Kidney (tissue), 14 donors: ENCODE measurements around the gene PCNX1. TPM values are rescaled to one million over a fixed set of nuclear protein-coding genes. Genes with fewer than 3 reads are reported as not detected.

ENCODE experiments used
- DNase-seq, 5 donors: peaks; one replicate each; pipeline ENCODE4 v3.0.0-alpha.2; 2013 to 2020
- FAIRE-seq: peaks from 2 replicates; lab custom pipeline; 2012; peaks lifted over from hg19 to GRCh38; lab: Jason Lieb, UNC
- H3K27ac ChIP-seq, 2 donors: one replicate each; pipeline ENCODE4 v1.7.0; 2013; ENCODE audit warnings: low read depth in 2 of 2, low read length in 2 of 2, inconsistent platforms in 1 of 2
- H3K27me3 ChIP-seq: one replicate; pipeline ENCODE4 v1.7.1; 2013; ENCODE audit warnings: low read length, inconsistent platforms; ENCODE audit not compliant: control insufficient read depth, insufficient read depth
- H3K36me3 ChIP-seq, 3 donors: one replicate each; pipeline versions ENCODE4 v1.7.0 to v1.7.1; 2013; ENCODE audit warnings: low read length in 3 of 3, control low read depth in 1 of 3, inconsistent platforms in 1 of 3; ENCODE audit not compliant: insufficient read depth in 3 of 3, control insufficient read depth in 2 of 3
- H3K4me1 ChIP-seq, 3 donors: one replicate each; pipeline versions ENCODE4 v1.7.0 to v1.7.1; 2013; ENCODE audit warnings: low read length in 3 of 3, inconsistent platforms in 1 of 3, low read depth in 1 of 3; ENCODE audit not compliant: control insufficient read depth in 2 of 3, insufficient read depth in 2 of 3
- H3K4me3 ChIP-seq, 3 donors: one replicate each; pipeline versions ENCODE4 v1.7.0 to v1.8.1; 2013; ENCODE audit warnings: low read length in 3 of 3, control low read depth in 1 of 3, inconsistent platforms in 1 of 3
- H3K9ac ChIP-seq, 3 donors: one replicate each; pipeline versions ENCODE4 v1.7.0 to v1.7.1; 2013; ENCODE audit warnings: low read length in 3 of 3, control low read depth in 1 of 3, inconsistent platforms in 1 of 3
- H3K9me3 ChIP-seq, 3 donors: one replicate each; pipeline versions ENCODE4 v1.7.0 to v1.7.1; 2013; ENCODE audit warnings: low read length in 3 of 3, control low read depth in 1 of 3, inconsistent platforms in 1 of 3; ENCODE audit not compliant: control insufficient read depth in 2 of 3, insufficient read depth in 1 of 3
- intact Hi-C: fragments of 100-400 bp; cut with DNase I; formaldehyde crosslinking; loops from one replicate; pipeline ENCODE4 v1.11.1; 2022
- polyA plus RNA-seq: library from polyadenylated mRNA; stranded (reverse); fragments of 350-450 nt; fragmentation: Illumina TruSeq; extraction: RNeasy Lipid Tissue Mini Kit (QIAGEN cat#74804); gene quantifications from one replicate; pipeline ENCODE4 v1.2.3, GENCODE V29; 2014; ENCODE audit warnings: low read depth, low replicate concordance; ENCODE audit not compliant: insufficient read depth
- total RNA-seq: library from RNA; stranded (reverse); fragmentation: NEBNext Ultra II Directional; extraction: Animal tissue kit (Norgen Biotek cat#: 25700); gene quantifications from one replicate; pipeline ENCODE4 v1.2.1, GENCODE V29; 2021
- TF ChIP-seq, protein P1 (sequence below): IDR thresholded peaks from 3 replicates; pipeline ENCODE4 v1.5.1; 2012; ENCODE audit warnings: mild to moderate bottlenecking, moderate library complexity, borderline replicate concordance; ENCODE audit not compliant: insufficient read depth; ENCODE audit errors: extremely low read depth
- donor health status: control.
- donor health status: control.
- donor health status: control.
- donor health status: control.
- donor health status: control.
- donor health status: DM: yes; HTN: yes; CAD: no.
- donor health status: Normal renal cell carcinoma (clear cell type).

Gene PCNX1
- total and polyA plus RNA-seq, 2 donors from 2014 or later: 16.2 to 55.2 TPM

GRCh38 chr14:71031000-71031399, 123.7 kb downstream of the PCNX1 start:
- Histone ChIP-seq H3K9me3 (no peaks in the 10 kb centered on the region), H3K4me1 (no peaks in the 10 kb centered on the region), H3K9ac (no peak overlapping the region), H3K27ac (no peak overlapping the region), H3K36me3 (peaks cover 4 to 14% (median 9%) of the 10 kb centered on the region in 3 donors), H3K4me3 (no peak overlapping the region), H3K27me3 (no peaks in the 10 kb centered on the region)
- intact Hi-C loops: no loop called here
- DNase-seq: no peak
- TF ChIP-seq, protein P1, sequence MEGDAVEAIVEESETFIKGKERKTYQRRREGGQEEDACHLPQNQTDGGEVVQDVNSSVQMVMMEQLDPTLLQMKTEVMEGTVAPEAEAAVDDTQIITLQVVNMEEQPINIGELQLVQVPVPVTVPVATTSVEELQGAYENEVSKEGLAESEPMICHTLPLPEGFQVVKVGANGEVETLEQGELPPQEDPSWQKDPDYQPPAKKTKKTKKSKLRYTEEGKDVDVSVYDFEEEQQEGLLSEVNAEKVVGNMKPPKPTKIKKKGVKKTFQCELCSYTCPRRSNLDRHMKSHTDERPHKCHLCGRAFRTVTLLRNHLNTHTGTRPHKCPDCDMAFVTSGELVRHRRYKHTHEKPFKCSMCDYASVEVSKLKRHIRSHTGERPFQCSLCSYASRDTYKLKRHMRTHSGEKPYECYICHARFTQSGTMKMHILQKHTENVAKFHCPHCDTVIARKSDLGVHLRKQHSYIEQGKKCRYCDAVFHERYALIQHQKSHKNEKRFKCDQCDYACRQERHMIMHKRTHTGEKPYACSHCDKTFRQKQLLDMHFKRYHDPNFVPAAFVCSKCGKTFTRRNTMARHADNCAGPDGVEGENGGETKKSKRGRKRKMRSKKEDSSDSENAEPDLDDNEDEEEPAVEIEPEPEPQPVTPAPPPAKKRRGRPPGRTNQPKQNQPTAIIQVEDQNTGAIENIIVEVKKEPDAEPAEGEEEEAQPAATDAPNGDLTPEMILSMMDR: no peak
- no peak for FAIRE-seq

GRCh38 chr14:71036433-71036832, 129.2 kb downstream of the PCNX1 start:
- intact Hi-C loops: no loop called here
- Histone ChIP-seq H3K4me3 (no peak overlapping the region), H3K27me3 (no peaks in the 10 kb centered on the region), H3K4me1 (no peaks in the 10 kb centered on the region), H3K27ac (no peak overlapping the region), H3K9ac (no peak overlapping the region), H3K9me3 (peaks cover 0 to 2% (median 1%) of the 10 kb centered on the region in 3 donors), H3K36me3 (peaks cover 8 to 14% (median 14%) of the 10 kb centered on the region in 3 donors)
- DNase-seq: no peak
- no peak for FAIRE-seq
- TF ChIP-seq, protein P1: no peak

DNA sequence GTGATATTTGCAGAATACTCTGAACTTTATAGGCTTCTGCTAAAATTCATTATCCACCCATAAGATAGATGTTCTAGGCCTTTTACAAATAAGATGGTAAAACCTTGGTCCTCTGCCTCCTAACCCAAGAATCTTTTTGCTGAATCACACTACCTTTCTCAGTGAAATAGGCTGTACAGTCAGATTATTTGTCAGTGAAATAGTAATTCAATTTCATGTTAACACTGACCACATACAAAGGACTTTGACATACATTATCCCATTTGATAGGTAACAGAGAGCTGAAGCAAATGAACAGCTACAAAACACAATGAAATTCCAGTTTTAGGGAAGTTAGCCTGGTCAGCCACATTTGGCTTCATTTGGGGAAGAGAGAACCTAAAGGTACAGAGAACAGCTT, 141.1 kb downstream of the PCNX1 start:
- Histone ChIP-seq H3K4me3 (no peak overlapping the region), H3K9ac (no peak overlapping the region), H3K4me1 (no peaks in the 10 kb centered on the region), H3K36me3 (peaks cover 4 to 14% (median 6%) of the 10 kb centered on the region in 3 donors), H3K9me3 (no peaks in the 10 kb centered on the region), H3K27me3 (no peaks in the 10 kb centered on the region), H3K27ac (no peak overlapping the region)
- TF ChIP-seq, protein P1: no peak
- DNase-seq: no peak
- intact Hi-C loops: no loop called here
- FAIRE-seq: no peak
